ENCODE results near the gene BUB1B.

The BUB1B gene

DNA sequence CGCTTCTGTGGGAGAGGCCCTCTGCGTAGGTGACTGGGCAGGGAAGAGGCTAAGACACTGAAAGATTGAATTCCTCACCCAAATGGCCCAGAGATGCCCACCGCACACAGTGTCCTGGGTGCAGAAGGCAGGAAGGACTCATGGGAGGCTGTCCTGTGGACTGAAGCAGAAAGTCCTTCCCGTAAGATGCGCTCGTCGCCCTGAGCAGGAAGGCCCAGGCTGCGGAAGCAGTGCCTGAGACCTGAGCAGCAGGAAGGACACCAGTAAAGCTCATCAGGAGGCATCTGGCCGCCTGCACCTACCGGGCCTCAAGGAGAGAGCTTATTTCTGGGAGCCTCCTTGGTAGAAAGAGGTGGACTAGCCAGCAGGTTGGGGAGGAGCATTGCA is 81.3 kb downstream of the BUB1B start:
- FAIRE-seq: no peak

- FAIRE-seq: no peak
These were observed 81.7 kb downstream of the BUB1B start for GRCh38 chr15:40242601-40243000.

- FAIRE-seq: no peak
These were observed 82.4 kb downstream of the BUB1B start for GRCh38 chr15:40243126-40243810.

DNA sequence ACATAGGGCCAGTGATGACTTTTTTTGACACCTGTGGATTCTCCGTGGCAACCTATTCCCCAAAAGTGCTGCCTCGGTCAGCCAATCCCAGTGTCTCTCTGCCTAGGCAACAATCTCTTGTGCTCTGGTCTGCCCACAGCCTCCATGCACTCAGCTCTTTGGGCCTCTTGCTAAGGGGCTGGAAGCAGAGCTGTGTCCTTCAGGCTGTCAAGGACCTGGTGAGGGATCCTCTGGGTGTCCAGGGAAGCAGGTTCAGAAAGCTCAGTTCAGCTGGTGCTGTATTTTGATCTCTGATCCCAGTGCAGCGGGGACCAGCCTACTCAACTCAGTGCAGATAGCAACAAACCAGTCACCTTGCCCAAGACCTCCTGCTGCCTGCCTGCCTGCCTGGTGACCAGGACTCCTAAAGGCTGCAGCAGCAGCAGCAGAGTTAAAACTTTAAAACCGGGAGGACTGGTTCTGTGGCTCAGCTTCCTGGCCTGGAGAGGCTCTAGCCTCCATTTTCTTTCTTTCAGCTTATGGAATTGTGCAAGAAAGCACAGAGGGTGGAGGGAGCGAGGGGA is 84.2 kb downstream of the BUB1B start:
- FAIRE-seq: no peak

DNA sequence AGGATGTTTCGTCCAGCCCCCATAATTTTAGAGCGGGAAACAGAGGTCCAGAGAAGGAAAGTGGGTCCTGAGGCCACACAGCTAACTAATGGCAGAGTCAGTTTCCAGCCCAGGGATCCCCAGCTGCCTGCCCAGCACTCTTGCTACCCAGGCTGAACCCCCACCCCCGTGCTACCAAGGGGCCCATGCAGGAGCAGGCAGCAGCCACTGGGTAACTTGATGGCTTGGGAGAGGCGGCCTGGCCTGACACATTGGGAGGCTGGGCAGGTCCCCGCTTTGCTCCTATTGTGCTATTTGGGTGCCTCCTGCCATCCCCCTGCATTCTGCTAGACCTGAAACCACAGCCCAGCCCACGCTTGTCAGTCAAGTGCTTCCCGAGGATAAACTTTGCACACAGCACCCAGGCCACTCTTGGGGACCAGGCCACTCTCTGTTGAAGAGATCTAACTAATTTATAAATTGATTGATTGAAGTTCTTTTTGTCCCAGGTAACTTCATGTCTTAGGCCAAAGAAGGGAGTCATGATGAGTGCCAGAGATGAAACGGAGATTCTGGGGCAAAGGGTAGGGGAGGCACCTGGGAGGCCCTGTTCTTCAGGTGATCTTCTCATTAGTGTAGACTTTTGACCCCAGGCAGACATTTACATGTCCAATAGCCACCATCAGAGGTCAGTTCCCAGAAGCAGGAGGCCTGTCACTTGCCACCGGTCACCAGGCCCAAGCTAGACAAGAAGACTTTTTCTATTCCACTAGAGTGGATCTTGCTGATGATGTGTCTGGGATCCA is 85.0 kb downstream of the BUB1B start:
- FAIRE-seq: no peak

GRCh38 chr15:40246496-40247280 is 85.8 kb downstream of the BUB1B start:
- FAIRE-seq: no peak

GRCh38 chr15:40247406-40247971 is 86.6 kb downstream of the BUB1B start:
- no peak for FAIRE-seq

GRCh38 chr15:40248006-40248783 is 87.3 kb downstream of the BUB1B start:
- no peak for FAIRE-seq

DNA sequence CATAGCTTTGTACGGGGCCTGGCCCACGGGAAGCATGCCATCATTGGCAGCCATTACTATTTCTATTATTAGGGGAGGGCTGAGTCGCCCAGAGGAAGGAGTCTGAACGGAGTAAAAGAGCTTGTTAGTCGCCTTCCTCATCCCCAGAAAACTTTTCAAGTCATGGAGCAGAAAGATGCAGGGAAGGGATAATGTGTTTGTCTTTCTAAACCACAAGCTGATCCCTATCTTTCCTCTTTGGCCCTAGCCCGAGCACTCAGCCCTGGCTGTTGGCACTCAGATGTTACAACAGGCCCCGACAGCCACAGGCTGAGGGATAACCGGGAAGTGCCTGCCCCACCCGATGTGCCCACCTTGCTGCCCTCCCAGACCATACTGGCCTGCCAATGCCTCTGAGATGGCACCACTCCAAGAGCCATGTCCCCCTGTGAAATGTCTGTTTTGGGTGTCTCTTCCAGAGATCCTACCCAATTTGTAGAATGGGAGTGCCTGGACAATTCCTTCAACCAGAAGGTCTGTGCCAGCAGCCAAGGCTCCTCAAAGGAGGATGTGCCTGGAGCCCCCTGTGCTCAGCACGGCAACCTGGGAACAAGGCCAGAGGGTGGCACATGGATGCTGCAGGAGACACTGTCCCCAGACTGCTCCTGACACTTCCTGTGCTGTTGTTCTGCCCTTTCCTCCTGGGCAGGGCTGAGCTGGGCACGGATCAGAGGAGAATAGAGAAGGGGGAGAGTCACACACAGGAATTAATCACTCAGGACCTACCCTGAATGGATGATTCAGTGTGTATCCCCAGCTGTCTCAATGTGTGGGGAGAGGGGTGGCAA is 88.8 kb downstream of the BUB1B start:
- FAIRE-seq: no peak

DNA sequence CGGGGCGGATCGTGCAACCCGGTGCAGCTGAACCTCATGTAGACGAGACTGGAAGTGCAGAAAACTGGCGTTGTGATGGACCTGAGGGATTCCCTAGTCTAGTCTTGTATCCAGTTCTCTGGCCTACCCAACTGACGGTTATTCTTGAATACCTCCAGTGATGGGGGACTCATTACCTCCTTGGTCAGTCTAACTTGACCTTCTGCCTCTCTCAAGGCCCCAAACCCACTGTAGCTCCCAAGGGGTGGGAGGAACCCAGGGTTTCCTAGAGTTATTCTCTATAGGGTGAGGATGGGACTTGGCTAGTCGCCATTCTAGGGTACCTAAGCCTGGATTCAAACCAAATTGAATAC is 89.4 kb downstream of the BUB1B start:
- no peak for FAIRE-seq

GRCh38 chr15:40250771-40251483 is 90.1 kb downstream of the BUB1B start:
- FAIRE-seq: no peak

DNA sequence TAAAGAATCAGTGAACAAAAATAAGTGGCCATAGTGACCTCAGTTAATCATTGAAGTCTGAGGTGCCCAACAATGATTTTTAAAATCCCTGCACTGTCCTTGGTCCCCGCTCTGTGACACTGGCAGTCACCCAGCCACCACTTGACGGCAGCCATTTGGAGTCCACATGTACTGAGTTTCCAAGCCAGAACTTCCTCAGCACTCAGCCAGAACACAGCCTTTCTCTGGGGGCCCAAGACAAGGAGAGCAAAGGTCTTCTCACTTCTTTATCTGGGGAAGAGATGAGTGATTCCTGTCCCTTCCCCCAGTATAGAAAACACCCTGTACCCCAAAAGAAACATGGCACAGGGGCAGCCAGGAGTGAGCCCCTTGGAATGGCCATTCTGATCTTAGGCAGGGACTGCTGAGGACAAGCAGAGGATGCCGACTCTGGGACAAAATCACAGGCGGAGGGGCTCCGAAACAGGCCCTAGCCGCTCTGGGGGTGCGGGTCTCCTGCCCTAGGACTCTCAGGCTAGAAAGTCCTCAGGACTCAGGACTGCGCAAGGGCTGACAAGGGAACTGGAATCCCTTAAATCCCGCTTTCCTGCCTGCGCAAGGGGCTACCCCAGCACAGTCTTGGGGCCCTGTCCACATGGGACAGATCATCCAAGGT is 90.7 kb downstream of the BUB1B start:
- no peak for FAIRE-seq

- no peak for FAIRE-seq
These were observed 91.2 kb downstream of the BUB1B start for GRCh38 chr15:40252141-40252437.

- FAIRE-seq: no peak
These were observed 91.7 kb downstream of the BUB1B start for GRCh38 chr15:40252438-40253166.

DNA sequence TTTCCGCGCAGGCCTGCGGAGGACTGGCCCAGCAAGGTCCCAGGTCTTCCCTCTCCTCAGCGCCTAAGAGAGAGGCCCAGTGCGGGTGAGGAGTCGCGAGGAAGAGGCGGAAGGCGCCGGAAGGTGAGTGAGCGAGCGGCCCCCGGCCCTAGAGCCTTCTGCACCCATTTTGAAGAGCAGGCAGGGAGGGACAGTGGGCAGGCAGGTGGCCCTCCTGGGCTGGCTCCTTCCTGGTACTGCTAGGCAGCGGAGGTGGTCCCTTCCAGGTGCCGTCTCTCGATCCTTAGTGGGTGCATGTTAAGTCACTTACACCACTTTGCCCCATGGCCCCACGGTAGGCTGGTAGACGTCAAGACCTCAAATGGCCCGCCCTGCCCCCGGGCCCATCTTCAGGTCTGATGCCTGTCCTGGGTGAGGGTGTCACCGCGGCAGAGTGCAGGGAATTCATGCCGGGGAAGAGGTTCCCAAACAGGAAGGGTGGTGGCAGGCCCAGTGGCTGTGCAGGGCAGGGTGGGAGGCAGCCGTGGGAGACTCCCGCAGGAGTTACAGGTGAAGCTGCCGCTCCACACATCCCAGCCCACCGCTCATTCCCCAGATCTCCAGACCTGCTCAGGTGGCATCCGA is 92.4 kb downstream of the BUB1B start:
- no peak for FAIRE-seq

DNA sequence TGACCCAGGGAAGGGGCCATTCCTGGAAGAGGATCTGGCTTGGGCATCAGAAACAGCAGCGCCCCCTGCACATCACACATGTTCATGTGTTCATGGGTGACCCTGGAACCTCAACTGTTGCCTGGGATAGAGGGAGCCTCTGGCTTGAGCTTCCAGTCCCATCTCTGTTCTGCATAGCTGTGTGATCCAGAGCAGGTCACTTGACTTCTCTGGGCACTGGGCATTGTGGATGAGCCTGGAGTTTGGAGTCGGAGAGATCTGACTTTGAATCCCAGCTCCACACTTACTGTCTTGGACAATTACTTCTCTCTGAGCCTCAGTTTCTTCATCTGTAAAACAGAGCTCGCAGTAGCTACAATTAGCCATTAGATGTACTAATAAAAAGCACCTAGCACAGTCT is 93.6 kb downstream of the BUB1B start:
- no peak for FAIRE-seq

DNA sequence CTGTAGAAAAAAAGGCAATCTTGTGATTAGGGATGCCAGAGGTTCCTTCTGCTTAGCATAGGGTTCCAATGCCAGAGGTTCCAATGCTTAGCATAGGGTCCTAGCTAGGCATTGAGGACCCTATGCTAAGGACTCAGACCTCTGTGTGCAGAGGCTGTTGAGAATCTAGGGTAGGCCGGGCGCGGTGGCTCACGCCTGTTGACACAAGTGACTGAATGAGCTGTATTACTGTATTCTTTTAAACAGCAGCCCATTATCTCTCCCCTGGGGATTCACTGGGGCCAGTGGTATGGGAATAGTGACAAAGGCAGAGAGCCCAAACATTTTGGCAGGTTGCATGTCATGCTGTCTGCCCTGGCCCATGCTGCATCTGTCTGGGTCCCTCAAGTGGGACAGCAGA is 94.2 kb downstream of the BUB1B start:
- no peak for FAIRE-seq

GRCh38 chr15:40256638-40257235 is 95.9 kb downstream of the BUB1B start:
- FAIRE-seq: no peak
